ENCODE results near the gene MSANTD2.

MSANTD2 gene

DNA sequence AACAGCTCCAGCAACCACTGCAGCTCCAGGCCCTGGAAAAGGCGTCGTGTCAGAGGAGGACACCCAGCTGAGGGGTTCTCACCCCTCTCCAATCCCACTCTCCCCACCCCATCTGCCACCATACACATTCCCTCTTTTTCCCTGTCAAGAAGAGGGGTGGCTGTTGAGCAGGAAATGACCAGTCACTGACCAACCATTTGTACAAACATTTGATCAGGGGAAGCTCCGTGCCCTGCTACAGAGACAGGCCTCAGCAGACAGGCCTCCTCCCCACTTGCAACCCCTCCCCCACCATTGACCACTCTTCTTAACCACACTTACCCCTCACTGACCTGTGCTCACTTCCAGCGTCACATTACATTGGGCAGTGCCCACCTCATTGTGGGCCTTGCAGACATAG lies 45.9 kb downstream of the MSANTD2 start:
- TF ChIP-seq, protein P1, sequence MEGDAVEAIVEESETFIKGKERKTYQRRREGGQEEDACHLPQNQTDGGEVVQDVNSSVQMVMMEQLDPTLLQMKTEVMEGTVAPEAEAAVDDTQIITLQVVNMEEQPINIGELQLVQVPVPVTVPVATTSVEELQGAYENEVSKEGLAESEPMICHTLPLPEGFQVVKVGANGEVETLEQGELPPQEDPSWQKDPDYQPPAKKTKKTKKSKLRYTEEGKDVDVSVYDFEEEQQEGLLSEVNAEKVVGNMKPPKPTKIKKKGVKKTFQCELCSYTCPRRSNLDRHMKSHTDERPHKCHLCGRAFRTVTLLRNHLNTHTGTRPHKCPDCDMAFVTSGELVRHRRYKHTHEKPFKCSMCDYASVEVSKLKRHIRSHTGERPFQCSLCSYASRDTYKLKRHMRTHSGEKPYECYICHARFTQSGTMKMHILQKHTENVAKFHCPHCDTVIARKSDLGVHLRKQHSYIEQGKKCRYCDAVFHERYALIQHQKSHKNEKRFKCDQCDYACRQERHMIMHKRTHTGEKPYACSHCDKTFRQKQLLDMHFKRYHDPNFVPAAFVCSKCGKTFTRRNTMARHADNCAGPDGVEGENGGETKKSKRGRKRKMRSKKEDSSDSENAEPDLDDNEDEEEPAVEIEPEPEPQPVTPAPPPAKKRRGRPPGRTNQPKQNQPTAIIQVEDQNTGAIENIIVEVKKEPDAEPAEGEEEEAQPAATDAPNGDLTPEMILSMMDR (IDR thresholded peaks at IDR 0.05) = no peak

DNA sequence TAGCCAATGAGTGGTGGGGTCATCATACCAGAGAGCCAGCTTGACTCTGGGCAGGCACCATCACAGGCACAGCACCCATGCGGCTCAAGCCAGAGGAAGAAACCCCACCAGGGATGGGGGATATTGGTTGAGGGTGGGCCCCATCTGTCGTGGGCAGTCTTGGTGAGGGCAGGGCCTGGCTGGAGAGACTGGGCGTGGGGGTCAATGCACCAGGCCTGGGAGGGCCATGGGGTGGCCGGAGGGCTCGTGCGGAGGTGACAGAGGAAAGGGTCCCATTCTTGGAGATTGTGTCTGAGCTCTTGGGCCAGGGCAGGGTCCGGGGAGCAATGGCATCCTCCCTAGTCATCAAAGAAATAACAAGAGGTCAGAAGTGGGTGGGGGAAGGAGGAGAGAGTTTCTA lies 46.6 kb downstream of the MSANTD2 start:
- TF ChIP-seq, protein P1 (IDR thresholded peaks at IDR 0.05) = no peak

DNA sequence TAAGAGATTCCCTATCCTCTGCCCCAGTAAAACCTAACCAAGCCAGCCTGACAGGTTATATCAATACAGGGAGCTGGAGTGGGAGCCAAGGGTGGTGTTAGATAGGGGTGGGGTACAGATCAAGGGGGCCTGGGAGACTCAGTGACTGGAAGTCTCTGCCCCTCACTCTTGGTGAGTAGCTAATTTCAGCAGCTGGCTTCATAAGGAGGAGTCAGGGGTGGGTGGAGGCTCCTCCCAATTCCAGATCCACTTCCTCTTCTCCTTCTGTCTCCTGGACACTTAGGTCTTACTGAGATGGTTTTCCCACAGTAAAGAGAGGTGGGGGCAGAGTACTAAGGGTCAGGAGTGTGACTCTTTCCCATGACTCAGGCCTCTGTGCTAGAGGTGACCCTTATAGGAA lies 47.0 kb downstream of the MSANTD2 start:
- TF ChIP-seq, protein P1 (IDR thresholded peaks at IDR 0.05) = no peak

DNA sequence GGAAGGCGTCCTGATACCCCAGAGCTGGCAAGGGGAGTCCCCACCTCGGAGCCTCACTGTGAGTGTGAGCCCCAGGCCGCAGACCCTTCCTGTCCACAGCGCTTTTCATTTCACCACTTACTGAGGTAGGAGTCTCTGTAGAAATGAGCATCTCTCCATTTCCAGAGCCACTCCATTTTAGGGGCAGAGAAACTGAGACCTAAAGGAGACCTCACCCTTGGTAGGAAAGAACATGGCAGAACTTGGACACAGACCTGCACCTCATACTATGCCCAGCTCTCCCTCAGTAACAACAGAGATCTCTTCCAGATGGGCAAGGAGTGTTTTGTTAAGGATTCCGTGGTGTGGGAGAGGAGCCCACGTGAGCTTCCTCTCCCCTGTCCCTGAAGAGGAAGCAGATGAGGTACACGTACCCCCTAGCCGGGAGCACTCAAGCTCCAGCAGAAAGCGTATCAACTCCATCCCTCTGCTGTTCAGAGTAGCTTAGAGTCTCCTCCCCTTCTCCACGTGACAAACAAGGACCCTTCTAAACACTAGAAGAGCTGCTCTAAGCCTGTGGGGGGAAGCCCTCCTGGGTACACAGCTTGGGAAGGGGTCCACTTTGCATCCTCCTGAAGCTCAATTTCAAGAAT lies 47.6 kb downstream of the MSANTD2 start:
- TF ChIP-seq, protein P1 (IDR thresholded peaks at IDR 0.05) = no peak

DNA sequence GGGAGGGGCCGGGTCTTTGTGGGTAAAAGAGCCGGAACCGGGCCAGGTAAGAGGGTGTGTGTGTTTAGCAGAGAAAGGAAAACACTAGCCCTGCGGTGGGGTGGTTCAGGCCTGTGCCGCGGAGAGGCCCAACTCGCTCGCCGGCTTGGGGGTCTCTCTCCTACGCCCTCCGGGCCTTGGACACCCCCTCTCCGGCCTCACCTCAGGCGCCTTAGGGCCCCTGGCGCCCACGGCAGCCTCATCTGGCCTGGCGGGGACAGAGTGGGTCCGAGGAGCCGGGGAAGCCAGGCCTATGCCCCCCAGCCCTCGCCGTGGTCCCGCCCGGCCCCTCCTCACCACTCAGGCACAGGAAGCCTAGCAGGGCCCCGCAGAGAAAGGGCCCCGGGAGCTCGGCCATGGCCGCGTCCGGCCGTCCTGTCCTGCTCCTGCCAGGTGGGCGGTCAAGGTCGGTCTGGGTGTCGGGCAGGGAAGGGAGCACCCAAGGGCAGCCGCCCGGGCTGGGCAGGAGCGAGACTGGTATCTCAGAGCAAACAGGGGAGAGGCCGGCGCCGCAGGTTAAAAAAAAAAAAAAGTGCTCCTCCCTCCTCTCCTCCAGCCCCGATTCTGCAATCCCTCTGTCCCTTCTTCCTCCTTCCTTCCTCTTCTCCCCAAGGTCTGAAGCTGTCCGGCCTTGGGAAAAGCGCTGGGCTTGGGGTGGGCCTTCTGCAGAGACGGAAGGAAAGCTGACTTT lies 48.3 kb downstream of the MSANTD2 start, which contains the start of gene VSIG2:
TSS of gene VSIG2 (minus strand) at position 515 of the 730 bp plus-strand sequence. CDS start at position 397, 118 bp downstream.
- TF ChIP-seq, protein P1 (IDR thresholded peaks at IDR 0.05) = no peak

DNA sequence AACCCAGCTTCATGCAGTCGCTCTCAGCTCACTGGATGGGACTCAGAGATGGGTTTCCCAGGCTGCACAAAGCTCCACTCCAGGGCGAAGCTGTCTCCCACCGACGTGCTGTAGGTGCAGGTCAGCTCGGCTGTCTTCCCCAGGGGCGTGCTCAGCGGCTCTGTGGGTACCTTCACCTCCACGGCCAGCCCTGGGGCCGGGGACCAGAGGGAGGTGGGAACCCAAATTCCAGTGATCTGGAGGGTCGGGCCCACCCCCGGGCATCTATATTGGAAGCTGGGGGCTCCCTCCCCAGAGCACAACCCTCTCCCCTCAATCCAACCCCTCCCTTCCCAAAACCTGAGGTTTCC lies 48.8 kb downstream of the MSANTD2 start:
- TF ChIP-seq, protein P1 (IDR thresholded peaks at IDR 0.05) = no peak

DNA sequence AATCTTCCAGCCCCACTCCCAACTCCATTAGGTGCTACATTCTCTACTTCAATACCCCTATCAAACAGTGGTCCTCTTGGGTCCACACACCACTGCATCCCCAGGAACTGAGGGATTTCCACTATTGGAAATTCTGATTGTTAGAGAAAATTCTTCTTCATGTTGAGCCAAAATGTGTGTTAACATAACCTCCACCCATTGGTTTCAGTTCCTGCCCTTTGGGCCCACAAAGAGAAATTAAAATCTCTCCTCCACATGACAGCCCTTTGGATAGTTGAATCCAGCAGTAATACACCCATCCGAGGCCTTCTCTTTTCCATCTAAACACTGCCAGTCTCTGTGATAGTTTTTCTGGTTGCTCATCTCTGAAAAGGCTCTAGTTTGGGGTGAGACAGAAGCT lies 50.3 kb downstream of the MSANTD2 start:
- TF ChIP-seq, protein P1 (IDR thresholded peaks at IDR 0.05) = no peak
